Upper lobe of left lung (tissue), 6 donors: Measurements from ENCODE around the gene SLC25A29. TPM values are rescaled to one million over a fixed set of nuclear protein-coding genes. Genes with fewer than 3 reads are reported as not detected.

Source experiments
- ATAC-seq, 2 donors: fragments of 200-7000 bp; cut with Tn5 transposase; one replicate each; pipeline ENCODE4 v1.9.1; 2022; ENCODE audit warnings: mild to moderate bottlenecking in 2 of 2, moderate library complexity in 2 of 2; ENCODE audit not compliant: low FRiP score in 2 of 2
- DNase-seq, 2 donors: peaks; one replicate each; pipeline ENCODE4 v3.0.0-alpha.2; 2019 to 2020
- H3K27ac ChIP-seq, 4 donors: fragments of 200-600 bp; sonication (generic); one replicate each; pipeline ENCODE4 v1.5.1; 2016 to 2019
- H3K27me3 ChIP-seq, 4 donors: fragments of 200-600 bp; sonication (generic); one replicate each; pipeline ENCODE4 v1.5.1; 2017 to 2019
- H3K36me3 ChIP-seq, 4 donors: fragments of 200-600 bp; sonication (generic); one replicate each; pipeline ENCODE4 v1.5.1; 2016 to 2019
- H3K4me1 ChIP-seq, 4 donors: fragments of 200-600 bp; sonication (generic); one replicate each; pipeline ENCODE4 v1.5.1; 2018 to 2019
- H3K4me3 ChIP-seq, 4 donors: fragments of 200-600 bp; sonication (generic); one replicate each; pipeline ENCODE4 v1.5.1; 2017 to 2019; ENCODE audit warnings: mild to moderate bottlenecking in 2 of 4, moderate library complexity in 1 of 4
- H3K9me3 ChIP-seq, 4 donors: fragments of 200-600 bp; sonication (generic); one replicate each; pipeline ENCODE4 v1.5.1; 2018 to 2019
- EP300 ChIP-seq, 4 donors: sonication (generic); formaldehyde crosslinking; IDR thresholded peaks; one replicate each; pipeline ENCODE4 v1.5.1; 2017; ENCODE audit warnings: antibody characterized with exemption in 4 of 4, control low read depth in 2 of 4
- POLR2A ChIP-seq, 4 donors: fragments of 450-650 bp; IDR thresholded peaks; one replicate each; pipeline ENCODE4 v1.5.1; 2016 to 2017; ENCODE audit warnings: antibody characterized with exemption in 4 of 4, mild to moderate bottlenecking in 2 of 4
- POLR2AphosphoS5 ChIP-seq, 2 donors: sonication (generic); formaldehyde crosslinking; IDR thresholded peaks; one replicate each; pipeline ENCODE4 v1.5.1; 2017; ENCODE audit warnings: antibody characterized with exemption in 2 of 2
- WGBS, 2 donors: methylation state at CpG; one replicate each; pipeline ENCODE4 v1.1.5; 2017 to 2018; 5-methylcytosine and 5-hydroxymethylcytosine counted together
- total RNA-seq, 6 donors: library from RNA; depleted of rRNA in 4 of 6; stranded (reverse); fragments of >200 nt in 4 of 6; gene quantifications; one replicate each; pipeline versions ENCODE4 v1.1.0 to v1.2.1, GENCODE V29; 2016 to 2021
- TF ChIP-seq, protein P1 (sequence below), 6 experiments: fragments of 450-650 bp in 4 of 6; fragments of 200-600 bp in 2 of 6; sonication (generic) in 2 of 6; IDR thresholded peaks; one replicate each; pipeline ENCODE4 v1.5.1; 2016 to 2019; ENCODE audit warnings: antibody characterized with exemption in 6 of 6
- donor health status: DM: no; HTN: no; CAD: no; lungs with moderate emphysema.
- donor health status: DM: no; HTN: yes; CAD: no; lungs with severe emphysema.

The SLC25A29 gene
- total RNA-seq, 6 donors from 2014 or later: 81.5 to 275 (median 96.6) TPM

DNA sequence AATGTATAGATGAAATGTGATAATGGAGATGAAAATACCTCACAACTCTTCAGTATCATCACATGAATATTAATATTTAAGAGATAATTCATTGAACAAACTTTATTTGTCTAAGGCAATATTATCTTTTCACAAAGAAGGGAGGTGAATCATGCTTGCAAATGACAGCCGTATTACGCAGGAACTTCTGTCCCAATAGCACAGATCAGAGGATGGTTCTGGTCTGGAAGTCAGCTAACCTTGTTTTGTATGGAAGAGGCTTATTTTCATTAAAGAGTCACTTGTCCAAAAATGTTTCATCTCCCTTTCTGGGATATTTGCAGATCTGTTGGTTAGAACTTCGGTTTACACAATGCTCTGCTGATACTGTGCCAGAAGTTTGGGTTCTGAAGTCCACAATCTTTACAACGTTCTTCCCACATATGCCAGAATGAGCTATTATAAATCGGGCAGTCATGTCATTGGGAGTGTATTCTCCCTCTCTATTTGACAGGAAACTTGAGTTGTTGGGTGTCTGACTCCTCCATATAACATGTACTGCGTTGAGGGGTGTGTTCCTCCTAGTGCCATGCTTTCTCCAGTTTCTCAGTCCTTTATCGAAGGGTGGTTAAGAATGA is 37.5 kb downstream of the SLC25A29 start:
- no peak overlapping the region for H3K4me3 ChIP-seq
- no peaks in the 10 kb centered on the region for H3K27me3 ChIP-seq
- H3K4me1 ChIP-seq: peaks cover 0 to 18% (median 8%) of the 10 kb centered on the region in 4 donors
- WGBS, 2 donors: 68 to 73% methylated on average over 7 of the region's 7 CpGs
- H3K9me3 ChIP-seq: no peaks in the 10 kb centered on the region
- DNase-seq (no peak), ATAC-seq (no peak)
- H3K27ac ChIP-seq: no peak overlapping the region
- TF ChIP-seq, protein P1, sequence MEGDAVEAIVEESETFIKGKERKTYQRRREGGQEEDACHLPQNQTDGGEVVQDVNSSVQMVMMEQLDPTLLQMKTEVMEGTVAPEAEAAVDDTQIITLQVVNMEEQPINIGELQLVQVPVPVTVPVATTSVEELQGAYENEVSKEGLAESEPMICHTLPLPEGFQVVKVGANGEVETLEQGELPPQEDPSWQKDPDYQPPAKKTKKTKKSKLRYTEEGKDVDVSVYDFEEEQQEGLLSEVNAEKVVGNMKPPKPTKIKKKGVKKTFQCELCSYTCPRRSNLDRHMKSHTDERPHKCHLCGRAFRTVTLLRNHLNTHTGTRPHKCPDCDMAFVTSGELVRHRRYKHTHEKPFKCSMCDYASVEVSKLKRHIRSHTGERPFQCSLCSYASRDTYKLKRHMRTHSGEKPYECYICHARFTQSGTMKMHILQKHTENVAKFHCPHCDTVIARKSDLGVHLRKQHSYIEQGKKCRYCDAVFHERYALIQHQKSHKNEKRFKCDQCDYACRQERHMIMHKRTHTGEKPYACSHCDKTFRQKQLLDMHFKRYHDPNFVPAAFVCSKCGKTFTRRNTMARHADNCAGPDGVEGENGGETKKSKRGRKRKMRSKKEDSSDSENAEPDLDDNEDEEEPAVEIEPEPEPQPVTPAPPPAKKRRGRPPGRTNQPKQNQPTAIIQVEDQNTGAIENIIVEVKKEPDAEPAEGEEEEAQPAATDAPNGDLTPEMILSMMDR (IDR thresholded peaks at IDR 0.05): no peak
- no peak for TF ChIP-seq POLR2A (IDR thresholded peaks at IDR 0.05)
- TF ChIP-seq POLR2AphosphoS5 (IDR thresholded peaks at IDR 0.05): no peak
- no peak for TF ChIP-seq EP300 (IDR thresholded peaks at IDR 0.05)
- peaks cover 0 to 18% (median 2%) of the 10 kb centered on the region in 4 donors for H3K36me3 ChIP-seq

DNA sequence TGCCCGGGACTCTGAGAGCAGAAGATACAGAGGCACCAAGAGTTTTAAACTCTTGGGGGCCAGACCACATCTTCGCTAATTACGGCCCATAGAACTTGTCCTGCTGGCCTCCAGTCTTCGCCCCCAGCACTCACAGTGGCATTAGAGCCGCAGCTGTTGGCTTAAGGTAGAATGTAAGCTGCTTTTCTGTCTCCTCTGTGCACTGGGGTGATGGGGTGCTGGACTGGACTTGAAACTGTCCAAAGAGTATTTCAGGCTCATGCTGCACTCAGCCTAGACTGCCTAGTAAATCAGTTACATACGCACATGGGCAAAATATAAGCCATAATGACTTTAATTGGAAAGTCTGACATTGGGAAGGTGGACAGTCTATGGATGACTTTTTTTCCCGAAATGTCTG is 38.3 kb downstream of the SLC25A29 start:
- no peak overlapping the region for H3K4me3 ChIP-seq
- ATAC-seq (no peak), DNase-seq (no peak)
- 93 to 95% methylated on average over 7 of the region's 7 CpGs for WGBS, 2 donors
- H3K27me3 ChIP-seq: no peaks in the 10 kb centered on the region
- peaks cover under 1 to 19% (median 9%) of the 10 kb centered on the region in 4 donors for H3K4me1 ChIP-seq
- TF ChIP-seq, protein P1 (IDR thresholded peaks at IDR 0.05): no peak
- no peak for TF ChIP-seq EP300 (IDR thresholded peaks at IDR 0.05)
- no peak for TF ChIP-seq POLR2A (IDR thresholded peaks at IDR 0.05)
- no peak for TF ChIP-seq POLR2AphosphoS5 (IDR thresholded peaks at IDR 0.05)
- H3K27ac ChIP-seq: no peak overlapping the region
- H3K36me3 ChIP-seq: peaks cover 0 to 25% (median 6%) of the 10 kb centered on the region in 4 donors
- H3K9me3 ChIP-seq: no peaks in the 10 kb centered on the region

DNA sequence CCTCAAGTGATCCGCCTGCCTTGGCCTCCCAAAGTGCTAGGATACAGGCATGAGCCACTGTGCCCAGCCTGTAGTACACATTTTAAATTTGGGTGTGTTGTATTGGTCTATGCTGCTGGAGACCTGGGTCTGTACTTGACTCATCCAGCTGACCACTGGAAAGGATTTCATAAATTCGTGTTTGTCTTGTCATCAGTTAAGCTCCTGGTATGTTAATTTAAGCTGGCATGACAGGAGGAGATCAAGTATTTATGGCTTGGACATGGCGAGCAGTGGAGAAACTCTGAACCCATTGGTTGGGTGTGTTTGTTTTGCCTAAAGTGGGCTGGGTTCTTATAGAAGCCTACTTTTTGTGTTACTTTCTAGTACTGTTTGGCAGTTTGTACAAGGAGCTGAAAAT is 43.1 kb downstream of the SLC25A29 start:
- H3K4me3 ChIP-seq: no peak overlapping the region
- H3K9me3 ChIP-seq: no peaks in the 10 kb centered on the region
- no peak overlapping the region for H3K27ac ChIP-seq
- TF ChIP-seq POLR2A (IDR thresholded peaks at IDR 0.05) (no peak), EP300 (IDR thresholded peaks at IDR 0.05) (no peak), POLR2AphosphoS5 (IDR thresholded peaks at IDR 0.05) (no peak)
- TF ChIP-seq, protein P1 (IDR thresholded peaks at IDR 0.05): no peak
- no peak for DNase-seq
- no peaks in the 10 kb centered on the region for H3K27me3 ChIP-seq
- WGBS, 2 donors: 78 to 80% methylated on average over 3 of the region's 3 CpGs
- H3K4me1 ChIP-seq: peaks cover 20 to 43% (median 28%) of the 10 kb centered on the region in 4 donors
- ATAC-seq: no peak
- peaks cover 0 to 30% (median 9%) of the 10 kb centered on the region in 4 donors for H3K36me3 ChIP-seq

DNA sequence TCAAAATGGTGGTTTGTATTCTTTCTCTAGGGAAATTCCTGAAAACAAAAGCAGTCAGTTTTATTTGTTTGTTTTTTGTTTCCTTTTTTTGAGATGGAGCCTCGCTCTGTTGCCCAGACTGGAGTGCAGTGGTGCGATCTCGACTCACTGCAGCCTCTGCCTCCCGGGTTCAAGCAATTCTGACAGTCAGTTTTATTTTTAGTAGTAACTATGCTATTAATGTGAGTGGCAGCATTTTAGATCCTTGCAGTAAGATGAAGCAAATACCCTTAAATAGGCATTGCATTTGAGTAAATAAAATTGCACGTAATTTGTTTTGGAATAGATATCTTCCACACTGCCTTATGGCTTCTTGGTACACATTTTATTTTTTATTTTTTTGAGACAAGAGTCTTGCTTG is 43.7 kb downstream of the SLC25A29 start:
- peaks cover 0 to 28% (median 9%) of the 10 kb centered on the region in 4 donors for H3K36me3 ChIP-seq
- H3K9me3 ChIP-seq: no peaks in the 10 kb centered on the region

More for the DNA sequence above, 43.7 kb downstream of the SLC25A29 start:
- DNase-seq: no peak
- Histone ChIP-seq H3K27me3 (no peaks in the 10 kb centered on the region), H3K4me3 (no peak overlapping the region), H3K4me1 (peaks cover 24 to 49% (median 32%) of the 10 kb centered on the region in 4 donors), H3K27ac (peak overlapping the region in 2 of 4 donors; percentile 20 to 35)
- 56 to 64% methylated on average over 5 of the region's 5 CpGs for WGBS, 2 donors
- ATAC-seq: no peak
- no peak for TF ChIP-seq EP300 (IDR thresholded peaks at IDR 0.05)
- TF ChIP-seq, protein P1 (IDR thresholded peaks at IDR 0.05): no peak
